Stimulated activated CD4-positive, alpha-beta T cell treated with anti-CD3 and anti-CD28 coated beads, Interleukin-12 subunit alpha, Interleukin-12 subunit beta, amount 100 ng/mL, for 4 hours (primary cell): ENCODE measurements around the gene DNMT3A.
"Not testable (repeated sequence)": the region's sequence is repeated elsewhere in the genome, so short reads cannot be mapped to it uniquely, and the experiment has no call there.

ENCODE experiments used
- DNase-seq: peaks from one replicate; pipeline ENCODE4 v3.0.0-alpha.2; 2020

The DNMT3A gene

GRCh38 chr2:25230198-25230947 lies 111.4 kb downstream of the DNMT3A start:
- DNase-seq, result no peak

- no peak for DNase-seq
These were observed 112.2 kb downstream of the DNMT3A start for GRCh38 chr2:25229279-25230197.

GRCh38 chr2:25228848-25229278 lies 112.9 kb downstream of the DNMT3A start:
- DNase-seq, result no peak

GRCh38 chr2:25227576-25227975 lies 114.1 kb downstream of the DNMT3A start:
- no peak for DNase-seq

GRCh38 chr2:25226827-25227226 lies 114.9 kb downstream of the DNMT3A start:
- no peak for DNase-seq

GRCh38 chr2:25222477-25223121 lies 119.1 kb downstream of the DNMT3A start:
- no peak for DNase-seq

GRCh38 chr2:25221579-25221978 lies 120.1 kb downstream of the DNMT3A start:
- no peak for DNase-seq

- DNase-seq, result no peak
These were observed 121.4 kb downstream of the DNMT3A start for GRCh38 chr2:25220313-25220712.

- no peak for DNase-seq
These were observed 122.1 kb downstream of the DNMT3A start for GRCh38 chr2:25219621-25220020.

GRCh38 chr2:25218100-25218499 lies 123.6 kb downstream of the DNMT3A start:
- no peak for DNase-seq

GRCh38 chr2:25215948-25216679 lies 125.6 kb downstream of the DNMT3A start:
- peak; percentile 87 for DNase-seq

- no peak for DNase-seq
These were observed 126.5 kb downstream of the DNMT3A start for GRCh38 chr2:25215232-25215631.

GRCh38 chr2:25213229-25213628 lies 128.5 kb downstream of the DNMT3A start:
- no peak for DNase-seq

GRCh38 chr2:25210923-25211322 lies 130.8 kb downstream of the DNMT3A start:
- DNase-seq, result not testable (repeated sequence)

- no peak for DNase-seq
These were observed 134.6 kb downstream of the DNMT3A start for GRCh38 chr2:25207078-25207545.

- DNase-seq, result no peak
These were observed 137.4 kb downstream of the DNMT3A start for GRCh38 chr2:25204190-25204838.

- no peak for DNase-seq
These were observed 139.4 kb downstream of the DNMT3A start for GRCh38 chr2:25202275-25202674.

GRCh38 chr2:25201794-25202193 lies 139.9 kb downstream of the DNMT3A start:
- DNase-seq, result no peak

GRCh38 chr2:25201265-25201664 lies 140.5 kb downstream of the DNMT3A start:
- no peak for DNase-seq

- DNase-seq, result no peak
These were observed 143.1 kb downstream of the DNMT3A start for GRCh38 chr2:25198576-25198975.

GRCh38 chr2:25198209-25198525 lies 143.6 kb downstream of the DNMT3A start:
- DNase-seq, result no peak
